GM19397 (cell line): ENCODE data around the gene NF1.
"Not testable (repeated sequence)": the region's sequence is repeated elsewhere in the genome, so short reads cannot be mapped to it uniquely, and the experiment has no call there.

Source experiments
- ATAC-seq: cut with Tn5 transposase; IDR thresholded peaks from one replicate; pipeline ENCODE4 v1.9.1; 2021; ENCODE audit warnings: mild to moderate bottlenecking, moderate library complexity; ENCODE audit not compliant: unreplicated experiment

NF1 gene

GRCh38 chr17:31130286-31131224 lies 35.8 kb downstream of the NF1 start:
- ATAC-seq, result no peak

DNA sequence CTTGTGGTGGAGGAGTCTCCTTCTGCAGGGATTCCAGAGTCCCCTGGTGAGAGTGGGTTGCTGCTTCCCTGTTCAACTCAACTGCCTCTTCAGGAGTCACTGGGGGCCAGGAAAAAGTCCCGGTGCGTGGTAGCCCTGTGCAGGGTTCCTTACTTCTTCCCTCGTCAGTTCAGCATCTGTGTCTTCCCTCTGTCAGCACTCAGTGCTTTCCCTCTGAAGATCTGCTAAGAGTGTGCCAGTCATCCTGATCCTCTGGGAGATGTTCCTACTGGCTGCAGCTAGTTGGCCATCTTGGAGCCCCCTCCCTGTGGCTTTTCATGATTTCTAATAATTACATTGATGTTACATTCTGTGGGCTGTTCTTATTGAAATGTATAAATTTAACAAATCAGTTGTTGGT lies 36.5 kb downstream of the NF1 start:
- no peak for ATAC-seq

GRCh38 chr17:31132977-31133376 lies 38.2 kb downstream of the NF1 start:
- no peak for ATAC-seq

GRCh38 chr17:31134576-31134975 lies 39.8 kb downstream of the NF1 start:
- no peak for ATAC-seq

DNA sequence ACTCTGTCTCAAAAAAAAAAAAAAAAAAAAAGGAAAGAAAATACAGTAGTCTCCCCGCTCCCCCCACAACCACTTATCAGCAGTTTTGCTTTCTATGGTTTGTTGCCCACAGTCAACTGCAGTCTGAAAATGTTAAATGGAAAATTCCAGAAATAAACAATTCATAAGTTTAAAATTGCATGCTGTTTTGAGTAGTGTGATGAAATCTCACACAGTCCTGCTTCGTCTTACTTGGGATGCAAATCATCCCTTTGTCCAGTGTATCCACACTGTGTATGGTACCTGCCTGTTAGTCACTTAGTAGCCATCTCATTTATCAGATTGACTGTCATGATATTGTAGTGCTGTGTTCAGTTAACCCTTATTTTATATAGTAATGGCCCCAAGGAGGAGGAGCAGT lies 41.5 kb downstream of the NF1 start:
- no peak for ATAC-seq

DNA sequence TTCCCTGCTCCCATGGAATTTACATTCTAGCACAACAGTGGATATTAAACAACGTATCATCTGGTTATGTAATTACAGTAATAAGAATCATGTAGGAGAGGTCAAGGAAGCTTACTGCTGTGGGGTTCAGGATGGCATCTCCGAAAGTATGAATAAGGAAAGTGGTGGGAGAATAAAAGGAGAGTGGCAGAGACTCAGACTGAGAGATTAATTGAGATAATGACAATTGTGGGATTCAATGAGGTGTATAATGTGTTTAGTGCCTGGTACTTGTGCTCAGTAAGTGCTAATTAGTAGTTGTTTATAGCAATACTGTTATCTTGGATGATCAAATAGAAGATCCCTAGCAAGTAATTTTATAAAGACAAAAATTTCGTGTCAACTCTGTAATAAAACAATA lies 45.3 kb downstream of the NF1 start:
- no peak for ATAC-seq

DNA sequence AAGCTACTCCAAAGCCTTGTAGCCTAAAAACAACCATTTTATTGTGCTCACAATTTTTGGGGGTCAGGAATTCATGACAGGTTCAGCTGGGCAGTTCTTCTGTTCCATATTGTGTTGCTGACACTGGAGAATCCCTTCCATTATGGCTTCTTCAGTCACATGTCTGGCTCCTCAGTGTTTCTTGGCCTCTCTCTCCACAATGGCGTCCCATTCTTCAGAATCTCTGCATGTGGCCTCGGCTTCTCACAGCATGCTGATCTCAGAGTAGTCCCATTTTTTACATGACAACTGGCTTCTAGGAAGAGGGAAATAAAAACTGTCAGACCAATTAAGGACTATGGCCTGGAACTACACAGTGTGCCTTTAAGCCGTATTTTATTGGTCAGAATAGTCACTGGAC lies 49.7 kb downstream of the NF1 start:
- no peak for ATAC-seq

- ATAC-seq, result no peak
These were observed 50.1 kb downstream of the NF1 start for GRCh38 chr17:31144836-31145235.

- ATAC-seq, result no peak
These were observed 52.9 kb downstream of the NF1 start for GRCh38 chr17:31147507-31148202.

DNA sequence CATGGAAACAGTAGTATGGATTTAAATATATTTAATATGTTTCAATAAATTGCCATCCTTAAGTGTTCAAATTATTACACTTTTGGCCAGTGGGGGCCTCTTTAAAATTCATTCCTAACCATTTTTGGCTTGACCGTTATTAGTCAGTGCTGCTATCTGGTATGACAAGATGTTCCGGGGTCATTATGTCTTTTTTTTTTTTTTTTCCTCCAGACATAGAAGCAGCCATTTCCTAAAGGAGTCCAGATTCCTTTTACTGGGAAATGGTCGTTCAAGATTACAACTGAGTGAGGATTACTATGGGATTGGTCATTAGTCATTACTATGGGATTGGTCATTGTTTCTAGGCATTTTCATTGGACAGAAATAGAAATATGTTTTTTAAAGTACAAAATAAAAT lies 53.4 kb downstream of the NF1 start:
- ATAC-seq, result no peak

GRCh38 chr17:31152271-31152670 lies 57.5 kb downstream of the NF1 start:
- no peak for ATAC-seq

DNA sequence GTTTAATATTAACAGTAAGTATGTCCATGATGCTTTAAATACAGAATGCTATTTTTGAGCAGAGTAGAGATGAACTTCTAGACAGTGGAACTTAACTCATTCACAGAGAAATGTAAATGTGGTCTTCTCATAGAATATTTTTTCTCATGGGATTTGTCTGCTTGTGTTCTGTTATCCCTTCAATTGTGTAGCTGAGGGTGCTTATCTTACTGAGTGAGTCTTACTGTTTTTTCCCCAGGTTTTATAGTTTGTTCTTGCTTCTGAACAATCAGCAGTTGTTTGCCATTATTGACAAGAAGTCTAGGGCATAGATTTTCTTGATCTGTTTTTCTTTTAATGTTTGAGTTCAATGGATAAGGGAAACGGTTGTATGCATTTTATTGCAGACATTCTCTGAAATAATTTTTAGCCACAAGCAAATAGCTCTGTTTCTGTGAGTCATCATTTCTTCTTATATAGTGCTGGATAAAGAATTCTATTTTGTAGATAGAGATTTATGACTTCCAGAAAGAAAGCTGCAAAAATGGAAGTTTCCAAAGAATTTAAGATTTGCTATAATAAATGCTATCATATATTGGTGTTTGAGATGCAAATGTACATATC lies 60.5 kb downstream of the NF1 start:
- no peak for ATAC-seq

- ATAC-seq, result no peak
These were observed 61.5 kb downstream of the NF1 start for GRCh38 chr17:31156326-31156725.

- ATAC-seq, result not testable (repeated sequence)
These were observed 62.1 kb downstream of the NF1 start for GRCh38 chr17:31156864-31157263.

- ATAC-seq, result no peak
These were observed 64.1 kb downstream of the NF1 start for GRCh38 chr17:31158746-31159377.

DNA sequence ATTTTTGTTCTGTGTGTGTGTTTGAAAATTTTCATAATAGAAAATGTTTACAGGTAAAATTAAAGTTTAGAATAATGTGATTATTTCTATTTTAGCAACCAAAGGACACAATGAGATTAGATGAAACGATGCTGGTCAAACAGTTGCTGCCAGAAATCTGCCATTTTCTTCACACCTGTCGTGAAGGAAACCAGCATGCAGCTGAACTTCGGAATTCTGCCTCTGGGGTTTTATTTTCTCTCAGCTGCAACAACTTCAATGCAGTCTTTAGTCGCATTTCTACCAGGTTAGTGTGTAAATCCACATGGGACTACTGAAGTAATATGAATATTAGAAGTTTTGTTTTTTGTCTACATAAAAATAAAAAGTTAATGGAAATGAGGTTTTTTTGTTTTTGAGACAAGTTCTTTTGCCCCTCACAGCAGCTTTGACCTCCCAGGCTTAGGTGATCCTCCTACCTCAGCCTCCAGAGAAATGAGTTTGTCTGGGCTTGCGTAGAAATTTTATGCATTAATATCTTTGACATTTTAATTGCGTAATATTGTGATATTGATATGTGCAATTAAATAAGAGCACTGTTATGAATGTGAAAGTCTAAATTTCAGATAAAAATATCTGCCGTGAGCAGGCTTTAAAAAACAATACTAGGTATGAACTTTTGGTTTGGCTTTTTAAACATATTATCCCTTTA lies 68.5 kb downstream of the NF1 start:
- ATAC-seq, result no peak

DNA sequence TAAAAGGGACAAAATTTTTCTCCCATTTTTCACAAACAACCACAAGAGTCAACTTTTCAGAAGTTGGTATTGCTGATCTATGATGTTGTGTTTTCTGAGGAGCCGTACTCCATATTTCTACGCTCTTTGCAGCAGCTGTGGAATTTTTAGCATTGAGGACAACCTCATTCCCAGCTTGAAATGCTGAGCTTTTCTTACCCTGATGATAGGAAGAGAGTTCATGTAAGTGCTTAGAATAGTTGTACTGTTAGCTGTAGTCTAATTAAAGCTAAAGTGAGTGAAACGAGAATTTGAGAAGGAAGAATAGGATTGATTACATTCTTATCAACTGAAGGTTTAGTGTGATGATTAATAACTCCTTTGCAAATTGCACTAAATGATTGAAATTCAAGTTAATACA lies 72.3 kb downstream of the NF1 start:
- no peak for ATAC-seq

DNA sequence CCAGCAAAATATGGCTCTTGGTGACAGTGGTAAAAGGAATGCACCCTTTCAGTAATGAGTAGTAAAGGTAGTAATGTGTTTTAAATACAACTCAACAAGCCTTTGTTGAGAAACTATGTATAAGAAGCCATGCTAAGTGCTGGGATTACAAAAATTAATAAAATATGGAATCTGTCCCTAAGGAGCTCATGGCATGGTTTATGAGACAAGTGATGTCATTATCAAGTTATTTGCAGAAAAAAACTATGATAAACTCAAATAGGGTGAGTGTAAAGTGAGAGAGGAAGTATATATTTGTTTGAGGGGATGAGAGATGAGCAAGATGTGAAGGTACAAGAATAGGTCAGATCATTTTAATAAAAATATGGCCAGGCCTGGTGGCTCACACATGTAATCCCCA lies 76.9 kb downstream of the NF1 start:
- no peak for ATAC-seq

GRCh38 chr17:31172388-31172787 lies 77.6 kb downstream of the NF1 start:
- ATAC-seq, result no peak

DNA sequence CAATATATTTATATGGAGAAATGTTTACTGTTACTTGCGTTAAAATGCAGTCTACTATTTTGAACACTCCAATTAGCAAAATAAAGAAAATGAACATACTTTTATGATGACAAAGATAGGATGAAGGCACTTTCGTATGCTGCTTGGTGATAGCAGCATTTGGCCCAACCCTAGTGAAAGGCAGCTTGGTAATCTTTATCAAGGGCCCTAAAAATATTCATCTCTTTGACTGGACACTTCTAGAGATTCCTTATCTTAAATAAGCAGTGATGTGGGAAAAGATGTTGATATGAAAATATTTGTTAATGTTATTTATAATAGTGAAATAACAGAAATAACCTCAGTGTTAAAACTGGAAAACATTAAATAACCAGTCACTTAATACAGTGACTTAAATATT lies 79.4 kb downstream of the NF1 start:
- no peak for ATAC-seq

DNA sequence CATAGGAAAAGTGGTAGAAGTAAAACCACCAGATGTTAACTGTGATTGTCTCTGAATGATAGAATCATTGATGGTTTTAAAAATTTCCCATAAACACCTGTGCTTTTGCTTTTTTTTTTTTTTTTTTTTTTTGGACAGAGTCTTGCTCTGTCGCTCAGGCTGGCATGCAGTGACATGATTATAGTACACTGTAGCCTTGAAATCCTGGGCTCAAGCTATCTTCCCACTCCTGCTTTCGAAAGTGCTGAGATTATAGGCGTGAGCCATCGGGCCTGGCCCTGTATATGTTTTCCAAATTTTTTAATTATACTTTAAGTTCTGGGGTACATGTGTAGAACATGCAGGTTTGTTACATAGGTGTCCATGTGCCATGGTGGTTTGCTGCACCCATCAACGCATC lies 80.5 kb downstream of the NF1 start:
- no peak for ATAC-seq
